ENCODE measurements around the gene PTPA.
"Not testable (repeated sequence)": the region's sequence is repeated elsewhere in the genome, so short reads cannot be mapped to it uniquely, and the experiment has no call there.

GRCh38 chr9:129130271-129130670 is 19.1 kb downstream of the PTPA start:
- not testable (repeated sequence) for TF ChIP-seq POLR2A (IDR thresholded peaks at IDR 0.05; ENCODE audit: low read depth, low read length); CTCF (conservative IDR thresholded peaks at IDR 0.05; ENCODE audit: low read depth, low read length); MAFK (IDR thresholded peaks at IDR 0.05; ENCODE audit: low read depth, low read length)

Data from IMR-90 (cell line).